Parietal lobe (tissue), 1 donor: ENCODE results near the gene STRADA. TPM values are rescaled to one million over a fixed set of nuclear protein-coding genes. Genes with fewer than 3 reads are reported as not detected.

ENCODE experiments used
- total RNA-seq: library from RNA; depleted of rRNA; stranded (reverse); fragments of >200 nt; gene quantifications from one replicate; pipeline ENCODE4 v1.2.3, GENCODE V29; 2014

The STRADA gene
- total RNA-seq: 64.8 TPM

GRCh38 chr17:63741408-63742173, at the start of gene STRADA:
Gene STRADA, minus strand, starts transcription at chr17:63741799. Its CDS starts 13,430 bp downstream, at chr17:63728369.

GRCh38 chr17:63774141-63774968, 32.8 kb upstream of the STRADA start, which contains the start of gene DDX42:
Gene DDX42, plus strand, starts transcription at chr17:63774170. Its CDS starts 12,880 bp downstream, at chr17:63787050.

GRCh38 chr17:63773272-63774140, 31.9 kb upstream of the STRADA start, which contains the start of gene CCDC47:
Gene CCDC47, minus strand, starts transcription at chr17:63773597. Its CDS starts 7,422 bp downstream, at chr17:63766175.

GRCh38 chr17:63699638-63700527, 41.7 kb downstream of the STRADA start, which contains the start of gene LIMD2:
Gene LIMD2, minus strand, starts transcription at chr17:63700125. Its CDS starts 827 bp downstream, at chr17:63699298.

Other genes starting within 250 kb of the STRADA start
- gene KCNH6, start 218.4 kb downstream of the STRADA start, total RNA-seq: not detected
- 47.3 TPM for gene DCAF7, start 191.3 kb downstream of the STRADA start, total RNA-seq
- 7.2 TPM for gene TACO1, start 140.9 kb downstream of the STRADA start, total RNA-seq
- 45.4 TPM for gene MAP3K3, start 119.4 kb downstream of the STRADA start, total RNA-seq
- 31.6 TPM for gene LIMD2, start 41.7 kb downstream of the STRADA start, total RNA-seq
- 47.0 TPM for gene CCDC47, start 31.8 kb upstream of the STRADA start, total RNA-seq
- 155 TPM for gene DDX42, start 32.4 kb upstream of the STRADA start, total RNA-seq
- 35.4 TPM for gene PSMC5, start 85.6 kb upstream of the STRADA start, total RNA-seq
- 46.0 TPM for gene FTSJ3, start 85.9 kb upstream of the STRADA start, total RNA-seq
- gene SMARCD2, start 100.9 kb upstream of the STRADA start, total RNA-seq: 16.6 TPM
- not detected for gene CSH2, start 131.9 kb upstream of the STRADA start, total RNA-seq
- gene GH2, start 140.1 kb upstream of the STRADA start, total RNA-seq: not detected
- gene CSH1, start 154.8 kb upstream of the STRADA start, total RNA-seq: not detected
- gene CSHL1, start 169.5 kb upstream of the STRADA start, total RNA-seq: not detected
- not detected for gene GH1, start 177.0 kb upstream of the STRADA start, total RNA-seq
- gene CD79B, start 190.5 kb upstream of the STRADA start, total RNA-seq: 0.63 TPM
- gene SCN4A, start 231.1 kb upstream of the STRADA start, total RNA-seq: not detected